D721Med (cell line): ENCODE measurements around the gene CYB5A.

Experiments used
- DNase-seq: peaks from one replicate; pipeline ENCODE4 v3.0.0; 2011; ENCODE audit warnings: low spot score; ENCODE audit not compliant: insufficient read length
- FAIRE-seq: peaks from 2 replicates; lab custom pipeline; 2011; peaks lifted over from hg19 to GRCh38; lab: Jason Lieb, UNC
- CTCF ChIP-seq: IDR thresholded peaks from 2 replicates; pipeline ENCODE4 v1.5.1; 2012; ENCODE audit warnings: mild to moderate bottlenecking, control low read depth; ENCODE audit not compliant: insufficient read depth; ENCODE audit errors: missing control alignments

Gene CYB5A

DNA sequence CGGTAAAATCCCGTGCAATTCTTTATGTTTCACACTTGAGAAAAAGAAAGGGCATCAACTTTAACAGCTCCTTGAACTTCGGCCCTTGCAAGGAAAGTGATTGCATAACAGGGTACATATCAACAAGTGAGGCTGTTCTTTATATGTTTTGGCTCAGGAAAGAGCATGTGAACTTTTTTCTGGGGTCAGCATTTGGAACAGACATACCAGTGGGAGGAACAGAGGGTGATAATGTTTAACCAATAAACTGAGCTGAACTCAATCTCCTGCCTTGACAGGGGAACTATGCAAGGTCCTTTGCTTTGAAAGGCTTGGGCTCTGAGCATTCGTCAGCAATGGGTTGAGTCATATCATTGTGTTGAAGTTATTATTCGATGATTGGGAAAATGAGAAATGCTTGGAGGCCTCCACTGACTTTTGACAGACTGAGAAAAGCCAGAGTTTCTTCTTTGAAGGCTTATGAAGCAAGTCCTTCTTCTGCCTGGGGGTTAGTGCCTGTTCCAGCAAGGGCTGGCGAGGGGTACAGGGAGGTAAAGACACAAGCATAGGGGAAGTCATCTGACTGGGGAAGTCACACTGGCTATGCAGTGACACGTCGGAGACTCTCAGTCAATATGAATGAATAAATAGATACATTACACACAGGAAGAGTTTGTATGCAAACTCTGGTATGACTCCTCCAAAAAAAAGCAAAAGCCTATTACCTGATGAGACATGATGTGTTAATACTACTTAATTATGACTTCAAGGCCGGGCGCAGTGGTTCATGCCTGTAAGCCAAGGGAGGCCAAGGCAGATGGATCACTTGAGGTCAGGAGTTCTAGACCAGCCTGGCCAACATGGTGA, 57.2 kb downstream of the CYB5A start:
- no peak for TF ChIP-seq CTCF
- FAIRE-seq (peak; percentile 95), DNase-seq (no peak)

- DNase-seq (no peak), FAIRE-seq (no peak)
- TF ChIP-seq CTCF = no peak
These were observed 57.8 kb downstream of the CYB5A start for GRCh38 chr18:74233933-74234325.

GRCh38 chr18:74230922-74231714, 60.6 kb downstream of the CYB5A start:
- no peak for TF ChIP-seq CTCF
- DNase-seq (no peak), FAIRE-seq (no peak)

- FAIRE-seq (no peak), DNase-seq (no peak)
- TF ChIP-seq CTCF = no peak
These were observed 61.9 kb downstream of the CYB5A start for GRCh38 chr18:74229891-74230290.

- TF ChIP-seq CTCF = no peak
- FAIRE-seq (peak; percentile 63), DNase-seq (no peak)
These were observed 62.8 kb downstream of the CYB5A start for GRCh38 chr18:74229005-74229404.

- no peak for TF ChIP-seq CTCF
- FAIRE-seq (no peak), DNase-seq (no peak)
These were observed 63.5 kb downstream of the CYB5A start for GRCh38 chr18:74228312-74228711.
